Liver (tissue), 3 donors: ENCODE data around the gene GTSE1.

Experiments
- GABPA ChIP-seq, 2 donors: IDR thresholded peaks in 1 of 2; conservative IDR thresholded peaks in 1 of 2; 2 replicates each; pipeline ENCODE4 v1.6.1; 2016; ENCODE audit warnings: antibody characterized with exemption in 2 of 2, mild to moderate bottlenecking in 1 of 2, moderate library complexity in 1 of 2
- TAF1 ChIP-seq: conservative IDR thresholded peaks from 2 replicates; pipeline ENCODE4 v1.6.1; 2016; ENCODE audit warnings: antibody characterized with exemption, mild to moderate bottlenecking
- YY1 ChIP-seq: IDR thresholded peaks from 2 replicates; pipeline ENCODE4 v1.6.1; 2016; ENCODE audit warnings: antibody characterized with exemption, mild to moderate bottlenecking
- TF ChIP-seq, protein P1 (sequence below): fragments of 150-350 bp; IDR thresholded peaks from 2 replicates; pipeline ENCODE4 v1.5.1; 2017; ENCODE audit warnings: improper control_type of control experiment, low read depth, low read length; ENCODE audit not compliant: missing input control
- TF ChIP-seq, protein P2 (sequence below): IDR thresholded peaks from 2 replicates; pipeline ENCODE4 v1.6.1; 2016; ENCODE audit warnings: antibody characterized with exemption
- TF ChIP-seq, protein P3 (sequence below): IDR thresholded peaks from 2 replicates; pipeline ENCODE4 v1.6.1; 2016; ENCODE audit warnings: antibody characterized with exemption
- donor health status: healthy.
- donor health status: healthy.

DNA sequence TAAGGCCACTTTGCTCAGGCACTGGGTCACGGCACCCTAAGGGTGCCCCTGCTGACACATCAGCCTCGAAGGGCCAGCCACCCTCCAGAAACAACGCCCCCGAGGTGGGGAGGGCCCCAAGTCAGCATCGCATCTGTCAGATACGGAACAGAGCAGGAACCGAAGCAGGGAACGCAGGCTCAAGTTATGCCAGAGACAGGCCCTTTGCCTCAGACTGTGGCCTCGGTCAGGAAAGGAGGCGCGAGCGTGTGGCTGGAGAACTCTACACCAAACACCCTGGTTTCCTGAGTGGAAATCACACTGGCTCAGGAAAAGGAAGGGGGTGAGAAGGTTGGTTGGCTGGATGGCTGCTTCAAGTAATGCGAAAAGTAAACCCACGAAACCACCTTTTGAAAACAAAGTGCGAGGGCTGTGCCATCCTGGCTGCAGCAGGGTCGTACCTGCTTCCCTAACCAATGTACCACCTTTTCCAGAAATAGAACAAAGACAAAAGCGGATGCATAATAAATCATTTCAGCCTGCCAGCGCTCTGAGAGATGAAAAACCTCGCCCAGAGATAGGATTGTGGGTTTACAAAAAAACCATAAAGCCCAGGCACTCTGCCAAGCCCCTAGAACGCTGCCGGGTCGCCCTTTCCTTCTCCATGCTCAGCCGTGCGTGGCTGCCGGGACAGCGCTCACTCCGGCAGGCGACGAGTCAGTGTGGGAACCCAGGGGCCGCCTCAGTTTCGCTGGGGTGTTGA lies 77.4 kb downstream of the GTSE1 start:
- TF ChIP-seq, protein P1, sequence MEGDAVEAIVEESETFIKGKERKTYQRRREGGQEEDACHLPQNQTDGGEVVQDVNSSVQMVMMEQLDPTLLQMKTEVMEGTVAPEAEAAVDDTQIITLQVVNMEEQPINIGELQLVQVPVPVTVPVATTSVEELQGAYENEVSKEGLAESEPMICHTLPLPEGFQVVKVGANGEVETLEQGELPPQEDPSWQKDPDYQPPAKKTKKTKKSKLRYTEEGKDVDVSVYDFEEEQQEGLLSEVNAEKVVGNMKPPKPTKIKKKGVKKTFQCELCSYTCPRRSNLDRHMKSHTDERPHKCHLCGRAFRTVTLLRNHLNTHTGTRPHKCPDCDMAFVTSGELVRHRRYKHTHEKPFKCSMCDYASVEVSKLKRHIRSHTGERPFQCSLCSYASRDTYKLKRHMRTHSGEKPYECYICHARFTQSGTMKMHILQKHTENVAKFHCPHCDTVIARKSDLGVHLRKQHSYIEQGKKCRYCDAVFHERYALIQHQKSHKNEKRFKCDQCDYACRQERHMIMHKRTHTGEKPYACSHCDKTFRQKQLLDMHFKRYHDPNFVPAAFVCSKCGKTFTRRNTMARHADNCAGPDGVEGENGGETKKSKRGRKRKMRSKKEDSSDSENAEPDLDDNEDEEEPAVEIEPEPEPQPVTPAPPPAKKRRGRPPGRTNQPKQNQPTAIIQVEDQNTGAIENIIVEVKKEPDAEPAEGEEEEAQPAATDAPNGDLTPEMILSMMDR = no peak
- TF ChIP-seq GABPA (IDR thresholded peaks at IDR 0.05 in 1 of 2, conservative IDR thresholded peaks at IDR 0.05 in 1 of 2) = no peak
- TF ChIP-seq, protein P2, sequence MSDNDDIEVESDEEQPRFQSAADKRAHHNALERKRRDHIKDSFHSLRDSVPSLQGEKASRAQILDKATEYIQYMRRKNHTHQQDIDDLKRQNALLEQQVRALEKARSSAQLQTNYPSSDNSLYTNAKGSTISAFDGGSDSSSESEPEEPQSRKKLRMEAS = no peak
- TF ChIP-seq, protein P3, sequence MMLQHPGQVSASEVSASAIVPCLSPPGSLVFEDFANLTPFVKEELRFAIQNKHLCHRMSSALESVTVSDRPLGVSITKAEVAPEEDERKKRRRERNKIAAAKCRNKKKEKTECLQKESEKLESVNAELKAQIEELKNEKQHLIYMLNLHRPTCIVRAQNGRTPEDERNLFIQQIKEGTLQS = no peak
- TF ChIP-seq YY1 = no peak
- no peak for TF ChIP-seq TAF1
